Measurements from ENCODE around the gene MRPL47. TPM values are rescaled to one million over a fixed set of nuclear protein-coding genes. Genes with fewer than 3 reads are reported as not detected.

The MRPL47 gene
- total RNA-seq, 4 donors from 2014 or later, result 22.6 to 32.6 (median 28.6) TPM

- Histone ChIP-seq H3K4me3 (no peak overlapping the region), H3K36me3 (peaks cover 0 to 100% (median 53%) of the 10 kb centered on the region in 3 donors), H3K27ac (no peak overlapping the region), H3K9me3 (no peaks in the 10 kb centered on the region), H3K27me3 (no peaks in the 10 kb centered on the region), H3K4me1 (no peaks in the 10 kb centered on the region)
- WGBS, 2 donors, result 71 to 76% methylated on average over 2 of the region's 2 CpGs
- no peak for DNase-seq
- TF ChIP-seq POLR2A (IDR thresholded peaks at IDR 0.05), result no peak
- TF ChIP-seq, protein P1, sequence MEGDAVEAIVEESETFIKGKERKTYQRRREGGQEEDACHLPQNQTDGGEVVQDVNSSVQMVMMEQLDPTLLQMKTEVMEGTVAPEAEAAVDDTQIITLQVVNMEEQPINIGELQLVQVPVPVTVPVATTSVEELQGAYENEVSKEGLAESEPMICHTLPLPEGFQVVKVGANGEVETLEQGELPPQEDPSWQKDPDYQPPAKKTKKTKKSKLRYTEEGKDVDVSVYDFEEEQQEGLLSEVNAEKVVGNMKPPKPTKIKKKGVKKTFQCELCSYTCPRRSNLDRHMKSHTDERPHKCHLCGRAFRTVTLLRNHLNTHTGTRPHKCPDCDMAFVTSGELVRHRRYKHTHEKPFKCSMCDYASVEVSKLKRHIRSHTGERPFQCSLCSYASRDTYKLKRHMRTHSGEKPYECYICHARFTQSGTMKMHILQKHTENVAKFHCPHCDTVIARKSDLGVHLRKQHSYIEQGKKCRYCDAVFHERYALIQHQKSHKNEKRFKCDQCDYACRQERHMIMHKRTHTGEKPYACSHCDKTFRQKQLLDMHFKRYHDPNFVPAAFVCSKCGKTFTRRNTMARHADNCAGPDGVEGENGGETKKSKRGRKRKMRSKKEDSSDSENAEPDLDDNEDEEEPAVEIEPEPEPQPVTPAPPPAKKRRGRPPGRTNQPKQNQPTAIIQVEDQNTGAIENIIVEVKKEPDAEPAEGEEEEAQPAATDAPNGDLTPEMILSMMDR (IDR thresholded peaks at IDR 0.05), result no peak
- intact Hi-C loops (cut with DNase I), result no loop called here
Observed at GRCh38 chr3:179590669-179591068, 13.8 kb downstream of the MRPL47 start.

- Histone ChIP-seq H3K27me3 (no peaks in the 10 kb centered on the region), H3K27ac (no peak overlapping the region), H3K9me3 (no peaks in the 10 kb centered on the region), H3K36me3 (peaks cover 0 to 100% (median 55%) of the 10 kb centered on the region in 3 donors), H3K4me1 (no peaks in the 10 kb centered on the region), H3K4me3 (no peak overlapping the region)
- DNase-seq, result no peak
- intact Hi-C loops (cut with DNase I), result no loop called here
- TF ChIP-seq, protein P1 (IDR thresholded peaks at IDR 0.05), result no peak
- no peak for TF ChIP-seq POLR2A (IDR thresholded peaks at IDR 0.05)
Observed at GRCh38 chr3:179589143-179589542, 15.3 kb downstream of the MRPL47 start.

DNA sequence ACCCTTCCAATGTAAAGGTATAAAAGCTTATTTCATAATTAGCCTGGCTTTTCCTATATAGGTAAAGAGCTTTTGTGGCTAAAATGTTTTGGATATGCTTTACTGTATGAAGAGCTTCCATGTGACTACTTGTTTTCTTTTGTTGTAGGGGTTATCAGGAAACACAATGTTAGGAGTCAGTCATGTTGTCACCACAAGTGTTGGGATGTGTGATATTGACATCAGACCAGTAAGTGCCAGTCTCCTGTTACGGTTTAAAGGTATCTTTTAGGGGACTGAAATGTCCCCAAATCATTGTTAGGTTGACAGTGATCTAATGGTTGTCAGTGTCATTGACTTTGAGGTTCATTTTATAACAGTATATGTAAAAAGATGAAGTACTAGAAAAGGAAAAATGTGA lies 23.4 kb downstream of the MRPL47 start:
- Histone ChIP-seq H3K36me3 (peaks cover 0 to 100% (median 12%) of the 10 kb centered on the region in 3 donors), H3K4me3 (no peak overlapping the region), H3K4me1 (no peaks in the 10 kb centered on the region), H3K9me3 (no peaks in the 10 kb centered on the region), H3K27ac (no peak overlapping the region), H3K27me3 (no peaks in the 10 kb centered on the region)
- intact Hi-C loops (cut with DNase I), result no loop called here
- TF ChIP-seq POLR2A (IDR thresholded peaks at IDR 0.05), result no peak
- TF ChIP-seq, protein P1 (IDR thresholded peaks at IDR 0.05), result no peak
- DNase-seq, result no peak
- WGBS, 2 donors, result 100% methylated on average over 1 of the region's 1 CpG

DNA sequence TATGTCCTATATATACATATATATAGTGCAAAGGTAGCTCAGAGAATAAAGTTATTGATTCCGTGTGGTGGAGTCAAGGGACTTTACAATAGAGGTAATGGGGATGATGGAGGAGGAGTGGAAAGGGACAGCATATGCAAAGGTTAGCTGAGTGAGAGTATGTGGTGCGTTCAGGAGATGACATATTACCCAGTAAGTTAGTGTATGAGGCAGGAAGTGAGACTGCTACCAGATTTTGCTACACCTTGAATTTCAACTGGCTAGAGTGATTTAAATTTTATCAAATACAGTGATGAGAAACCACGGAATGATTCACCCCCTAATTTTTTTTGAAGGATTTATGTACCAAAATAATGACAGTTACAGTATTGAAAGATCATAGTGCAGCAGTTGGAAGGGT lies 38.9 kb downstream of the MRPL47 start:
- Histone ChIP-seq H3K36me3 (peaks cover 0 to 16% (median 2%) of the 10 kb centered on the region in 3 donors), H3K4me3 (no peak overlapping the region), H3K9me3 (no peaks in the 10 kb centered on the region), H3K4me1 (peaks cover 8 to 25% (median 10%) of the 10 kb centered on the region in 3 donors), H3K27me3 (no peaks in the 10 kb centered on the region), H3K27ac (no peak overlapping the region)
- TF ChIP-seq, protein P1 (IDR thresholded peaks at IDR 0.05), result no peak
- no peak for TF ChIP-seq POLR2A (IDR thresholded peaks at IDR 0.05)
- intact Hi-C loops (cut with DNase I), result loop anchor here (10.0 kb wide), 1 partner anchor 221 kb away; the partner anchor contains the start of gene MFN1
- 65 to 67% methylated on average over 3 of the region's 3 CpGs for WGBS, 2 donors
- DNase-seq, result no peak

DNA sequence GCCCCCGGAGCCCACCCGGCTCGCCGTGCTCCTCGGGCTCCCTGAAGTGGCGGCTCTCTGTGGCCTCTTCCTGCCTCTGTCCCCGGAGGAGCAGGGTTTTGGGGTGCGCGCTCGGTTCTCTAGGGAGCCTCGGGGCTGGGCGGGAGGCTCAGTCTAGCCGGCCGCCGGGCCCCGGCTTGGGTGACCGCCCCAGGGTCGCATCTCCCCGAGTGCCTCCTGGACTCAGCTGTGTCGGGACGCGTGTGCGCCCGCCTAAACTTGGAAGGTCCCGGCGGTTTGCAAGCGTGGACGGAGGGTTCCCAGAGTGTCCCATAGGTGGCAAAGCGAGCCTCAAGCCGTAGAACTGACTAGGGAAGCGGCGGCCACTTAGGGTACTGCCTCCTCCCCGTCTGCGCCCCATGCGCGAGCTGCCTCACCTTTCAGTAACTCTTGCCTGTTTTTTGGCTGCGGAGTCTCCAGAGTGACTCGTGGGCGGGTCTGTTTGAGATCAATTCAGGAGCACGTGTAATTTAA lies 41.1 kb downstream of the MRPL47 start:
- Histone ChIP-seq H3K4me1 (peaks cover 8 to 25% (median 10%) of the 10 kb centered on the region in 3 donors), H3K4me3 (peak overlapping the region; percentile 84 to 98 (median 94)), H3K27ac (peak overlapping the region; percentile 90 to 96 (median 94)), H3K36me3 (no peaks in the 10 kb centered on the region), H3K9me3 (no peaks in the 10 kb centered on the region), H3K27me3 (no peaks in the 10 kb centered on the region)
- DNase-seq, result no peak
- 0% methylated on average over 5 to 15 of the region's 40 CpGs for WGBS, 2 donors
- intact Hi-C loops (cut with DNase I), result loop anchor here (10.0 kb wide), 1 partner anchor 219 kb away; the partner anchor contains the start of gene MFN1
- TF ChIP-seq, protein P1 (IDR thresholded peaks at IDR 0.05), result peak; percentile 21 to 82 (median 63)
- TF ChIP-seq POLR2A (IDR thresholded peaks at IDR 0.05), result no peak

Measured in esophagus squamous epithelium (tissue), 5 donors.